Endothelial cell of umbilical vein (primary cell): ENCODE measurements around the gene SRSF6. TPM values are rescaled to one million over a fixed set of nuclear protein-coding genes. Genes with fewer than 3 reads are reported as not detected.

Source experiments
- Bru-seq: library from RNA; stranded (reverse); fragments of 400-500 nt; gene quantifications from one replicate; lab custom pipeline; 2021; lab: Mats Ljungman, UMichigan
- BruChase-seq, 2 experiments: library from RNA; stranded (reverse); fragments of 400-500 nt; gene quantifications; one replicate each; lab custom pipeline; 2021; lab: Mats Ljungman, UMichigan
- BruUV-seq: library from RNA; stranded (reverse); fragments of 400-500 nt; replicated peaks from 2 replicates; lab custom pipeline; 2021; lab: Mats Ljungman, UMichigan
- CTCF ChIA-PET: fragments of 300-600, 350-600 bp; sonication (Branson Sonifier 250); formaldehyde crosslinking; loops from one replicate; lab custom pipeline; 2021; ENCODE audit warnings: antibody characterized with exemption, inconsistent platforms; lab: Charles Lee
- POLR2A ChIA-PET: fragments of 300-600, 350-600 bp; sonication (Branson Sonifier 250); formaldehyde crosslinking; loops from one replicate; lab custom pipeline; 2021; ENCODE audit warnings: antibody characterized with exemption, inconsistent platforms; lab: Charles Lee
- DNase-seq: peaks from one replicate; pipeline ENCODE4 v3.0.0-alpha.2; 2011; ENCODE audit warnings: low read depth, low spot score
- FAIRE-seq: peaks from 2 replicates; lab custom pipeline; 2011; peaks lifted over from hg19 to GRCh38; lab: Jason Lieb, UNC
- H2AFZ ChIP-seq: 2 replicates; pipeline ENCODE4 v1.6.0; 2012; ENCODE audit warnings: low read depth, low read length, control low read depth, inconsistent platforms
- H3K27ac ChIP-seq: 2 replicates; pipeline ENCODE4 v1.5.1; 2011; ENCODE audit warnings: low read depth, mild to moderate bottlenecking, control low read depth, low read length, moderate library complexity; ENCODE audit not compliant: insufficient read depth
- H3K27me3 ChIP-seq, 2 experiments: 2 replicates each; pipeline versions ENCODE4 v1.6.0 to v1.6.1; 2011; ENCODE audit warnings: low read length in 2 of 2, mixed read lengths in 1 of 2; ENCODE audit not compliant: control insufficient read depth in 2 of 2, insufficient read depth in 2 of 2
- H3K36me3 ChIP-seq, 2 experiments: 2 replicates in 1 of 2; 3 replicates in 1 of 2; pipeline ENCODE4 v1.5.1; 2011; ENCODE audit warnings: low read length in 2 of 2, mild to moderate bottlenecking in 1 of 2, moderate library complexity in 1 of 2; ENCODE audit not compliant: control insufficient read depth in 2 of 2, insufficient read depth in 2 of 2; ENCODE audit errors: extremely low read depth in 1 of 2
- H3K4me1 ChIP-seq: 3 replicates; pipeline ENCODE4 v1.5.1; 2011; ENCODE audit warnings: mild to moderate bottlenecking, low read length; ENCODE audit not compliant: control insufficient read depth, insufficient read depth; ENCODE audit errors: extremely low read depth
- H3K4me2 ChIP-seq: 2 replicates; pipeline ENCODE4 v1.6.1; 2011; ENCODE audit warnings: low read length, control low read depth, mixed read lengths; ENCODE audit not compliant: insufficient read depth
- H3K4me3 ChIP-seq, 3 experiments: fragments of 200-600 bp in 1 of 3; sonication (generic), shearing (Covaris generic) in 1 of 3; replicated peaks in 1 of 3; 2 replicates each; pipeline ENCODE4 v1.5.1; 2011 to 2016; ENCODE audit warnings: control low read depth in 3 of 3, low read length in 3 of 3, mild to moderate bottlenecking in 2 of 3, inconsistent platforms in 1 of 3, low read depth in 1 of 3, moderate library complexity in 1 of 3; ENCODE audit not compliant: insufficient read depth in 1 of 3
- H3K79me2 ChIP-seq: 2 replicates; pipeline ENCODE4 v1.6.0; 2012; ENCODE audit warnings: low read length, inconsistent platforms; ENCODE audit not compliant: control insufficient read depth, insufficient read depth
- H3K9ac ChIP-seq: replicated peaks from 2 replicates; pipeline ENCODE3; 2011; ENCODE audit warnings: low read length, control low read depth; ENCODE audit not compliant: insufficient read depth; ENCODE audit errors: extremely low read depth
- H3K9me1 ChIP-seq: replicated peaks from 3 replicates; pipeline ENCODE4 v1.6.0; 2011; ENCODE audit warnings: mild to moderate bottlenecking, low read length; ENCODE audit not compliant: control insufficient read depth, insufficient read depth; ENCODE audit errors: extremely low read depth
- H3K9me3 ChIP-seq: replicated peaks from 2 replicates; pipeline ENCODE4 v1.5.1; 2012; ENCODE audit warnings: low read length, inconsistent platforms; ENCODE audit not compliant: control insufficient read depth, insufficient read depth
- H4K20me1 ChIP-seq: replicated peaks from 2 replicates; pipeline ENCODE3; 2011; ENCODE audit warnings: mild to moderate bottlenecking, low read length; ENCODE audit not compliant: control insufficient read depth, insufficient read depth; ENCODE audit errors: extremely low read depth
- EZH2 ChIP-seq: IDR thresholded peaks from 2 replicates; pipeline ENCODE4 v1.6.1; 2012; ENCODE audit warnings: borderline replicate concordance, low read depth, mild to moderate bottlenecking, moderate library complexity, low read length, inconsistent platforms; ENCODE audit not compliant: severe bottlenecking
- FOS ChIP-seq: IDR thresholded peaks from 2 replicates; pipeline ENCODE4 v1.6.1; 2011; ENCODE audit warnings: mild to moderate bottlenecking, low read length, moderate library complexity, borderline replicate concordance; ENCODE audit not compliant: insufficient read depth
- GATA2 ChIP-seq: IDR thresholded peaks from 2 replicates; pipeline ENCODE4 v1.7.0; 2011; ENCODE audit warnings: low read depth, mild to moderate bottlenecking, moderate library complexity, mixed read lengths, low read length; ENCODE audit not compliant: insufficient read length, insufficient read depth
- MYC ChIP-seq: IDR thresholded peaks from one replicate; pipeline ENCODE4 v1.6.1; 2011; ENCODE audit warnings: mild to moderate bottlenecking, low read depth, low read length
- POLR2A ChIP-seq: IDR thresholded peaks from 2 replicates; pipeline ENCODE4 v1.6.1; 2012; ENCODE audit warnings: low read depth, mild to moderate bottlenecking, control low read depth, low read length
- POLR2AphosphoS5 ChIP-seq: IDR thresholded peaks from 2 replicates; pipeline ENCODE4 v1.6.1; 2012; ENCODE audit warnings: low read depth, mild to moderate bottlenecking, control low read depth, low read length, moderate library complexity; ENCODE audit not compliant: insufficient read depth
- dilution Hi-C: fragments of 300-500 bp; cut with MboI; formaldehyde crosslinking; loops from one replicate; pipeline ENCODE4 v1.15.0; 2019; ENCODE audit warnings: low sequenced_read_pairs; ENCODE audit not compliant: extremely low pct_ligation_motif_present
- intact Hi-C: fragments of 100-400 bp; cut with micrococcal nuclease; formaldehyde crosslinking; loops from one replicate; pipeline ENCODE4 v1.10.0; 2022
- long read RNA-seq: library from polyadenylated mRNA; stranded (forward); transcript quantifications from one replicate; pipeline ENCODE4 v2.0.0, GENCODE V29; 2021
- polyA minus RNA-seq, 3 experiments: library from RNA; depleted of rRNA, polyadenylated mRNA; stranded (reverse); fragments of >200 nt; gene quantifications; 1 replicate in 1 of 3; 2 replicates in 2 of 3; pipeline ENCODE4 v1.2.3, GENCODE V29; 2011
- polyA plus RNA-seq, 4 experiments: library from polyadenylated mRNA; depleted of rRNA in 3 of 4; stranded (reverse) in 3 of 4; unstranded in 1 of 4; fragments of >200 nt; gene quantifications; 2 replicates each; pipeline versions ENCODE4 v1.2.1 to v1.2.3, GENCODE V29; 2011 to 2012; ENCODE audit warnings: missing spikeins in 1 of 4
- total RNA-seq: library from RNA; stranded (reverse); gene quantifications from 2 replicates; pipeline ENCODE4 v1.2.3, GENCODE V29; 2021
- TF ChIP-seq, protein P1 (sequence below), 2 donors: IDR thresholded peaks; 1 replicate in 1 of 2; 2 replicates in 1 of 2; pipeline ENCODE4 v1.5.1; 2011; ENCODE audit warnings: low read length in 2 of 2, mild to moderate bottlenecking in 2 of 2, moderate library complexity in 2 of 2, control low read depth in 1 of 2, inconsistent platforms in 1 of 2, low read depth in 1 of 2; ENCODE audit not compliant: insufficient read depth in 1 of 2; ENCODE audit errors: extremely low read depth in 1 of 2
- TF ChIP-seq, protein P2 (sequence below): IDR thresholded peaks from 2 replicates; pipeline ENCODE4 v1.6.1; 2011; ENCODE audit not compliant: insufficient read depth, insufficient read length

SRSF6 gene
- total RNA-seq (153 and 157 TPM in 2 replicates), polyA plus RNA-seq (52.0 and 61.9 TPM in 2 replicates), polyA minus RNA-seq (95.4 and 111 TPM in 2 replicates), Bru-seq, nascent RNA (percentile 99 among the genes with signal in this experiment), BruChase-seq, experiment 1, labeled RNA remaining after a 6-hour chase (percentile 100 among the genes with signal in this experiment), BruChase-seq, experiment 2, labeled RNA remaining after a 2-hour chase (percentile 100 among the genes with signal in this experiment)
- polyA plus RNA-seq (2011; cell fraction: cytosol; rRNA removed), result 82.6 and 99.1 TPM in 2 replicates
- polyA plus RNA-seq (2011; cell fraction: nucleus; rRNA removed), result 330 and 385 TPM in 2 replicates
- 112 and 113 TPM in 2 replicates for polyA plus RNA-seq (2012)
- polyA minus RNA-seq (2011; cell fraction: cytosol; rRNA and poly(A)+ RNA removed), result 104 TPM
- polyA minus RNA-seq (2011; cell fraction: nucleus; rRNA and poly(A)+ RNA removed), result 88.6 and 112 TPM in 2 replicates
- long read RNA-seq, full-length matches to known transcripts, result 6 of 17 reads
- long read RNA-seq, partial matches to known transcripts, result 0 of 17 reads
- long read RNA-seq, other reads (novel, unspliced or antisense), result 11 of 17 reads

- Histone ChIP-seq H4K20me1 (peaks cover 17% of the 10 kb centered on the region), H3K36me3 (peaks cover 14 to 29% of the 10 kb centered on the region in 2 experiments), H3K27ac (peak within 1 kb of the TSS; percentile 96), H3K27me3 (peaks cover 4 to 6% of the 10 kb centered on the region in 2 experiments), H3K9me3 (no peaks in the 10 kb centered on the region), H3K9me1 (no peaks in the 10 kb centered on the region), H3K4me3 (peak within 1 kb of the TSS; percentile 74 to 99 (median 90)), H3K9ac (peak within 1 kb of the TSS; percentile 100), H3K79me2 (peaks cover 37% of the 10 kb centered on the region), H3K4me2 (peak within 1 kb of the TSS; percentile 75), H3K4me1 (peaks cover 16% of the 10 kb centered on the region), H2AFZ (peak within 1 kb of the TSS; percentile 88)
- FAIRE-seq (peak; percentile 95), DNase-seq (peak; percentile 92)
- dilution Hi-C loops, result no loop called here
- ChIA-PET CTCF (interaction anchor here (1.0 to 1.5 kb wide), 4 partner anchors 9 to 732 kb away, joined by 3 to 13 read pairs (median 4); no protein-coding TSS in a partner anchor), POLR2A (interaction anchor here (0.7 to 2.4 kb wide), 9 partner anchors 8 to 753 kb away, joined by 3 to 12 read pairs (median 3); partner anchors contain the start of genes IFT52 and OSER1)
- TF ChIP-seq GATA2, result no peak
- TF ChIP-seq POLR2AphosphoS5, result peak; percentile 99
- no peak for TF ChIP-seq FOS
- TF ChIP-seq MYC, result peak; percentile 85
- TF ChIP-seq, protein P1, sequence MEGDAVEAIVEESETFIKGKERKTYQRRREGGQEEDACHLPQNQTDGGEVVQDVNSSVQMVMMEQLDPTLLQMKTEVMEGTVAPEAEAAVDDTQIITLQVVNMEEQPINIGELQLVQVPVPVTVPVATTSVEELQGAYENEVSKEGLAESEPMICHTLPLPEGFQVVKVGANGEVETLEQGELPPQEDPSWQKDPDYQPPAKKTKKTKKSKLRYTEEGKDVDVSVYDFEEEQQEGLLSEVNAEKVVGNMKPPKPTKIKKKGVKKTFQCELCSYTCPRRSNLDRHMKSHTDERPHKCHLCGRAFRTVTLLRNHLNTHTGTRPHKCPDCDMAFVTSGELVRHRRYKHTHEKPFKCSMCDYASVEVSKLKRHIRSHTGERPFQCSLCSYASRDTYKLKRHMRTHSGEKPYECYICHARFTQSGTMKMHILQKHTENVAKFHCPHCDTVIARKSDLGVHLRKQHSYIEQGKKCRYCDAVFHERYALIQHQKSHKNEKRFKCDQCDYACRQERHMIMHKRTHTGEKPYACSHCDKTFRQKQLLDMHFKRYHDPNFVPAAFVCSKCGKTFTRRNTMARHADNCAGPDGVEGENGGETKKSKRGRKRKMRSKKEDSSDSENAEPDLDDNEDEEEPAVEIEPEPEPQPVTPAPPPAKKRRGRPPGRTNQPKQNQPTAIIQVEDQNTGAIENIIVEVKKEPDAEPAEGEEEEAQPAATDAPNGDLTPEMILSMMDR (IDR thresholded peaks at IDR 0.05; ENCODE audit: extremely low read depth in 1 of 2, insufficient read depth in 1 of 2, low read depth in 1 of 2, low read length in 2 of 2), result no peak
- peak; percentile 99 for TF ChIP-seq POLR2A
- TF ChIP-seq, protein P2, sequence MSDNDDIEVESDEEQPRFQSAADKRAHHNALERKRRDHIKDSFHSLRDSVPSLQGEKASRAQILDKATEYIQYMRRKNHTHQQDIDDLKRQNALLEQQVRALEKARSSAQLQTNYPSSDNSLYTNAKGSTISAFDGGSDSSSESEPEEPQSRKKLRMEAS, result peak; percentile 77
- no peak for TF ChIP-seq EZH2
- intact Hi-C loops, result loop anchor here (1.0 to 10.0 kb wide), 5 partner anchors 56 to 387 kb away; partner anchors contain the start of genes IFT52 and MYBL2
- BruUV-seq, result TSS peak; percentile 15
Observed at GRCh38 chr20:43457640-43458421, at the start of gene SRSF6. Gene SRSF6, plus strand, starts transcription at chr20:43457896. Its CDS starts 138 bp downstream, at chr20:43458034.
